H1 (cell line): Measurements from ENCODE around the gene NEDD1. TPM values are rescaled to one million over a fixed set of nuclear protein-coding genes. Genes with fewer than 3 reads are reported as not detected.

ENCODE experiments used
- CTCF ChIA-PET: fragments of 300-600 bp; sonication (Branson Sonifier 250); formaldehyde crosslinking; loops from one replicate; lab custom pipeline; 2021; ENCODE audit not compliant: partially characterized antibody; lab: Charles Lee
- POLR2A ChIA-PET: fragments of 300-600 bp; sonication (Branson Sonifier 250); formaldehyde crosslinking; loops from one replicate; lab custom pipeline; 2021; ENCODE audit warnings: inconsistent platforms; ENCODE audit not compliant: partially characterized antibody; lab: Charles Lee
- DNase-seq, 2 experiments: peaks; one replicate each; pipeline versions ENCODE4 v3.0.0 to v3.0.0-alpha.2; 2010 to 2022; ENCODE audit warnings: low spot score in 2 of 2, low read depth in 1 of 2, mixed read lengths in 1 of 2
- FAIRE-seq: peaks from 2 replicates; lab custom pipeline; 2011; peaks lifted over from hg19 to GRCh38; lab: Jason Lieb, UNC
- H2AFZ ChIP-seq: 2 replicates; pipeline ENCODE4 v1.8.1; 2012; ENCODE audit warnings: low read length, inconsistent platforms
- H2AK5ac ChIP-seq: 2 replicates; pipeline ENCODE4 v1.6.1; 2013; ENCODE audit warnings: low read depth, low read length
- H2BK120ac ChIP-seq: replicated peaks from 2 replicates; pipeline ENCODE3; 2013; ENCODE audit warnings: low read depth, low read length, inconsistent platforms
- H2BK12ac ChIP-seq: 2 replicates; pipeline ENCODE4 v1.6.1; 2013; ENCODE audit warnings: low read depth, low read length
- H2BK15ac ChIP-seq: 2 replicates; pipeline ENCODE4 v1.6.1; 2013; ENCODE audit warnings: low read length
- H2BK20ac ChIP-seq: 2 replicates; pipeline ENCODE4 v1.6.1; 2013; ENCODE audit warnings: low read length
- H2BK5ac ChIP-seq: 2 replicates; pipeline ENCODE4 v1.6.1; 2013; ENCODE audit warnings: low read depth, low read length
- H3K14ac ChIP-seq: 2 replicates; pipeline ENCODE4 v1.6.1; 2013; ENCODE audit warnings: inconsistent platforms; ENCODE audit not compliant: insufficient read length
- H3K18ac ChIP-seq: 2 replicates; pipeline ENCODE4 v1.6.1; 2013; ENCODE audit warnings: low read length; ENCODE audit errors: extremely low read depth
- H3K23ac ChIP-seq: 2 replicates; pipeline ENCODE4 v1.6.1; 2013; ENCODE audit warnings: inconsistent platforms; ENCODE audit not compliant: insufficient read length
- H3K23me2 ChIP-seq: 2 replicates; pipeline ENCODE4 v1.6.1; 2013; ENCODE audit warnings: low read depth, low read length
- H3K27ac ChIP-seq: 2 replicates; pipeline ENCODE4 v1.6.1; 2011; ENCODE audit warnings: low read depth, low read length, inconsistent platforms
- H3K27me3 ChIP-seq, 4 experiments: replicated peaks in 1 of 4; 1 replicate in 1 of 4; 2 replicates in 3 of 4; pipeline versions ENCODE4 v1.6.1 to v1.8.1; 2011 to 2013; ENCODE audit warnings: low read length in 3 of 4, mild to moderate bottlenecking in 3 of 4, inconsistent platforms in 2 of 4, mixed read lengths in 2 of 4, moderate library complexity in 1 of 4; ENCODE audit not compliant: control insufficient read depth in 3 of 4, insufficient read depth in 3 of 4; ENCODE audit errors: extremely low read depth in 1 of 4
- H3K36me3 ChIP-seq, 4 experiments: 2 replicates each; pipeline versions ENCODE4 v1.6.1 to v1.8.1; 2011 to 2013; ENCODE audit warnings: mild to moderate bottlenecking in 4 of 4, low read length in 3 of 4, moderate library complexity in 2 of 4, control low read depth in 1 of 4, inconsistent platforms in 1 of 4; ENCODE audit not compliant: insufficient read depth in 4 of 4, control insufficient read depth in 2 of 4
- H3K4ac ChIP-seq: replicated peaks from 2 replicates; pipeline ENCODE3; 2013; ENCODE audit warnings: low read length, low read depth, mixed read lengths, inconsistent platforms; ENCODE audit not compliant: insufficient read length
- H3K4me1 ChIP-seq, 4 experiments: replicated peaks in 1 of 4; 1 replicate in 1 of 4; 2 replicates in 3 of 4; pipeline versions ENCODE4 v1.6.1 to v1.8.1; 2011 to 2013; ENCODE audit warnings: low read length in 3 of 4, inconsistent platforms in 2 of 4, mixed read lengths in 1 of 4; ENCODE audit not compliant: insufficient read depth in 4 of 4, control insufficient read depth in 3 of 4
- H3K4me2 ChIP-seq, 2 experiments: 2 replicates each; pipeline versions ENCODE4 v1.6.1 to v1.8.1; 2011 to 2013; ENCODE audit warnings: low read depth in 2 of 2, low read length in 2 of 2, control low read depth in 1 of 2, inconsistent platforms in 1 of 2, mild to moderate bottlenecking in 1 of 2; ENCODE audit not compliant: insufficient read depth in 1 of 2
- H3K4me3 ChIP-seq, 4 experiments: fragments of 200-600, 300-600 bp in 1 of 4; sonication (generic), shearing (Covaris generic), sonication (Bioruptor Twin) in 1 of 4; 2 replicates each; pipeline versions ENCODE4 v1.5.1 to v1.8.1; 2011 to 2016; ENCODE audit warnings: low read length in 4 of 4, low read depth in 3 of 4, control low read depth in 2 of 4, inconsistent platforms in 2 of 4, mild to moderate bottlenecking in 2 of 4, mixed read lengths in 1 of 4, moderate library complexity in 1 of 4; ENCODE audit not compliant: insufficient read depth in 2 of 4; ENCODE audit errors: extremely low read depth in 1 of 4
- H3K56ac ChIP-seq: replicated peaks from 2 replicates; pipeline ENCODE3; 2013; ENCODE audit warnings: low read depth, mild to moderate bottlenecking, mixed read lengths, low read length, inconsistent platforms; ENCODE audit not compliant: insufficient read length
- H3K79me1 ChIP-seq: 2 replicates; pipeline ENCODE4 v1.6.1; 2013; ENCODE audit warnings: low read depth, low read length, control low read depth
- H3K79me2 ChIP-seq, 2 experiments: 2 replicates each; pipeline versions ENCODE4 v1.6.1 to v1.8.1; 2012 to 2013; ENCODE audit warnings: low read length in 2 of 2, mild to moderate bottlenecking in 2 of 2, inconsistent platforms in 1 of 2; ENCODE audit not compliant: insufficient read depth in 2 of 2, control insufficient read depth in 1 of 2
- H3K9ac ChIP-seq, 4 experiments: replicated peaks in 1 of 4; 1 replicate in 1 of 4; 2 replicates in 3 of 4; pipeline versions ENCODE4 v1.6.1 to v1.8.1; 2011 to 2013; ENCODE audit warnings: low read depth in 3 of 4, low read length in 3 of 4, control low read depth in 2 of 4, mild to moderate bottlenecking in 2 of 4, moderate library complexity in 2 of 4, inconsistent platforms in 1 of 4; ENCODE audit errors: extremely low read depth in 1 of 4
- H3K9me3 ChIP-seq, 2 experiments: 2 replicates each; pipeline versions ENCODE4 v1.6.1 to v1.8.1; 2012 to 2013; ENCODE audit warnings: mild to moderate bottlenecking in 2 of 2, moderate library complexity in 2 of 2, control low read depth in 1 of 2, inconsistent platforms in 1 of 2, low read depth in 1 of 2, low read length in 1 of 2, mixed read lengths in 1 of 2; ENCODE audit not compliant: insufficient read depth in 2 of 2
- H4K20me1 ChIP-seq, 2 experiments: replicated peaks in 1 of 2; 2 replicates each; pipeline versions ENCODE3 to v1.8.1; 2011 to 2013; ENCODE audit warnings: inconsistent platforms in 2 of 2, low read length in 2 of 2, mild to moderate bottlenecking in 1 of 2; ENCODE audit not compliant: insufficient read depth in 2 of 2, control insufficient read depth in 1 of 2
- H4K5ac ChIP-seq: 2 replicates; pipeline ENCODE4 v1.6.1; 2013; ENCODE audit warnings: low read length, low read depth, mixed read lengths, inconsistent platforms; ENCODE audit not compliant: insufficient read length
- H4K8ac ChIP-seq: 2 replicates; pipeline ENCODE4 v1.8.0; 2013; ENCODE audit warnings: mild to moderate bottlenecking, moderate library complexity, low read length, inconsistent platforms; ENCODE audit not compliant: insufficient read depth; ENCODE audit errors: extremely low read depth
- H4K91ac ChIP-seq: replicated peaks from 2 replicates; pipeline ENCODE3; 2013; ENCODE audit warnings: low read length, mixed read lengths, inconsistent platforms; ENCODE audit not compliant: insufficient read length
- BCL11A ChIP-seq, 2 experiments: IDR thresholded peaks; one replicate each; pipeline ENCODE4 v1.6.1; 2011; ENCODE audit warnings: low read depth in 2 of 2, low read length in 2 of 2, mild to moderate bottlenecking in 2 of 2
- CBX8 ChIP-seq: fragments of 300-800, 300-1000 bp; sonication (generic); IDR thresholded peaks from 2 replicates; pipeline ENCODE4 v1.7.1; 2016; ENCODE audit warnings: low read depth, low read length, borderline replicate concordance
- GABPA ChIP-seq: IDR thresholded peaks from 2 replicates; pipeline ENCODE4 v1.6.1; 2011; ENCODE audit warnings: mild to moderate bottlenecking, low read length, moderate library complexity, borderline replicate concordance; ENCODE audit not compliant: insufficient read depth
- KDM4A ChIP-seq: IDR thresholded peaks from one replicate; pipeline ENCODE4 v1.7.1; 2012; ENCODE audit warnings: low read depth, mild to moderate bottlenecking, moderate library complexity, low read length, inconsistent platforms; ENCODE audit not compliant: severe bottlenecking
- SIN3A ChIP-seq, 2 experiments: IDR thresholded peaks in 1 of 2; conservative IDR thresholded peaks in 1 of 2; 2 replicates each; pipeline ENCODE4 v1.6.1; 2011 to 2012; ENCODE audit warnings: low read length in 2 of 2, improper control_type of control experiment in 1 of 2, low read depth in 1 of 2, mild to moderate bottlenecking in 1 of 2
- SP1 ChIP-seq: IDR thresholded peaks from 2 replicates; pipeline ENCODE4 v1.6.1; 2011; ENCODE audit warnings: low read depth, low read length
- ZNF274 ChIP-seq: IDR thresholded peaks from 2 replicates; pipeline ENCODE4 v1.7.0; 2012; ENCODE audit warnings: low read length, borderline replicate concordance; ENCODE audit errors: extremely low read depth
- WGBS, 2 experiments: shearing (Covaris generic) in 1 of 2; methylation state at CpG; one replicate each; pipeline versions ENCODE4 v1.1.6 to v1.1.7; 2013 to 2015; ENCODE audit warnings: low lambda C conversion rate in 2 of 2, mixed read lengths in 2 of 2, inconsistent platforms in 1 of 2, low coverage in 1 of 2, missing lambda C conversion rate in 1 of 2; ENCODE audit not compliant: insufficient replicate concordance in 2 of 2, insufficient coverage in 1 of 2, insufficient read length in 1 of 2; ENCODE audit errors: extremely low coverage in 1 of 2, missing lambda C conversion rate in 1 of 2; 5-methylcytosine and 5-hydroxymethylcytosine counted together
- polyA plus RNA-seq, 7 experiments: library from polyadenylated mRNA; depleted of rRNA in 3 of 7; stranded (reverse) in 5 of 7; unstranded in 2 of 7; fragments of >200 nt in 5 of 7; fragments of 200-250 nt in 2 of 7; gene quantifications; 1 replicate in 5 of 7; 2 replicates in 1 of 7; 4 replicates in 1 of 7; pipeline versions ENCODE4 v1.2.1 to v1.2.3, GENCODE V29; 2011 to 2013; ENCODE audit warnings: missing spikeins in 2 of 7, mixed read lengths in 2 of 7
- total RNA-seq: library from RNA; stranded (reverse); fragmentation: NEBNext Ultra II Directional; extraction: Animal tissue kit (Norgen Biotek cat#: 25700); gene quantifications from 2 replicates; pipeline ENCODE4 v1.2.1, GENCODE V29; 2021

Gene NEDD1
- total and polyA plus RNA-seq, 2 of the 8 experiments (the other 6 are each of a cell fraction or from before 2014, with no cell fraction given): 9.0 to 26.6 TPM

- Histone ChIP-seq H2AK5ac (no peak overlapping the region), H4K8ac (no peak overlapping the region), H3K27ac (no peak overlapping the region), H4K5ac (no peak overlapping the region), H3K23me2 (no peaks in the 10 kb centered on the region), H3K4ac (no peak overlapping the region), H3K27me3 (no peaks in the 10 kb centered on the region), H4K20me1 (no peaks in the 10 kb centered on the region), H3K4me1 (no peaks in the 10 kb centered on the region), H2AFZ (no peak overlapping the region), H3K36me3 (no peaks in the 10 kb centered on the region), H3K14ac (no peak overlapping the region), H3K9ac (no peak overlapping the region), H3K9me3 (no peaks in the 10 kb centered on the region), H3K4me3 (no peak overlapping the region), H3K79me1 (no peaks in the 10 kb centered on the region), H2BK20ac (no peak overlapping the region), H3K18ac (no peak overlapping the region), H3K23ac (no peak overlapping the region), H3K79me2 (no peaks in the 10 kb centered on the region), H3K4me2 (no peak overlapping the region), H3K56ac (no peak overlapping the region), H2BK12ac (no peak overlapping the region), H4K91ac (no peak overlapping the region), H2BK120ac (no peak overlapping the region), H2BK5ac (no peak overlapping the region), H2BK15ac (no peak overlapping the region)
- POLR2A ChIA-PET: no interaction called here
- no peak for TF ChIP-seq KDM4A
- TF ChIP-seq SP1: no peak
- TF ChIP-seq GABPA: no peak
- TF ChIP-seq BCL11A (IDR thresholded peaks at IDR 0.05; ENCODE audit: low read depth in 2 of 2, low read length in 2 of 2): no peak
- no peak for TF ChIP-seq CBX8
- TF ChIP-seq ZNF274: no peak
- no peak for TF ChIP-seq SIN3A (conservative IDR thresholded peaks at IDR 0.05 in 1 of 2, IDR thresholded peaks at IDR 0.05 in 1 of 2; ENCODE audit: low read depth in 1 of 2, low read length in 2 of 2)
- DNase-seq (no peak), FAIRE-seq (no peak)
- WGBS, 2 experiments: 100% methylated on average over 1 of the region's 1 CpG; no CpG with 5 or more reads in 1 of the 2 experiments
- CTCF ChIA-PET: no interaction called here
Measured at GRCh38 chr12:96870946-96871345, 36.1 kb upstream of the NEDD1 start.
